DMS79 treated with DMSO at 0.1 percent for 48 hours (cell line): ENCODE data around the gene SGTA.

Experiments
- DNase-seq: peaks from one replicate; lab custom pipeline; 2025; lab: John Stamatoyannopoulos, UW

The SGTA gene

GRCh38 chr19:2770055-2771013, 12.7 kb downstream of the SGTA start:
- DNase-seq: no peak

- no peak for DNase-seq
These were observed 13.9 kb downstream of the SGTA start for GRCh38 chr19:2769218-2769617.

- DNase-seq: no peak
These were observed 14.5 kb downstream of the SGTA start for GRCh38 chr19:2768365-2769132.

DNA sequence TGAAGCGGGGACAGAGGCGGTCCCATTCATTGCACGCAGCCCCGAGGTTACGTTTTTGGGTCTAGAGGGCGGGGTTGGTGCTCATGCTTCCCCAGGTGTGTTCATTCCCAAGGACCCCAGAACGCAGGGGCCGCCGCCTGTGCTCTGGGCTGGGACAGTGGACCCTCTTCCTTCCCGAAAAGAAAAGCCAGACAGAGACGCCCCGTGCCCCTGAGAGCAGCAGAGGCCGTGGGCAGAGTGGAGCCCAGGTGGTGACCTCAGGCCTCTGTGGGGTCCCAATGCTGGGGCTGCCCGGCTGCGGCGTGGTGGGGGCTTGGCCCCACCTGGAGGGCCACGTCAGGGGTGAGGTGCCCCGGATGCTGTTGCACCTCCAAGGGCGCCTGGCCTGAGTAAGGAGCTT, 15.4 kb downstream of the SGTA start:
- no peak for DNase-seq

GRCh38 chr19:2766594-2767372, 16.3 kb downstream of the SGTA start:
- no peak for DNase-seq

- DNase-seq: no peak
These were observed 17.7 kb downstream of the SGTA start for GRCh38 chr19:2765376-2765775.

DNA sequence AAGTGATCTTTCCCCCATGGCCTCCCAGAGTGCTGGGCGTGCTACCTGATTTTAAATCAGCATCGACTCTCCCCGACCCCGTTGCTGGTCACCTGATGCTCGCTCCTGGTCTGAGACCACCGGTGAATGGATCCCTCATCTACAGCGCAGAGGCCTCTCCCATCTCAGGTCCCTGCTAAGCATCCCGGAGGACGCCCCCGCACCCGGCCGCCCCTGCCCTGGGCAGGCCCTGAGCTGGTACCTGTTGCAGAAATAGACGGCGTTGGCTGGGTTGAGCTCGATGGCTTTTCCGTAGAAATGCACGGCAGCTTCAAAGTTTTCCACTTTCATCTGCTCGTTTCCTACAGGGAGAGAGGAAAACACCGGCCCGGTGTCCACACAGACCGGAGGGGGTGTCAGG, 18.1 kb downstream of the SGTA start:
- DNase-seq: no peak

DNA sequence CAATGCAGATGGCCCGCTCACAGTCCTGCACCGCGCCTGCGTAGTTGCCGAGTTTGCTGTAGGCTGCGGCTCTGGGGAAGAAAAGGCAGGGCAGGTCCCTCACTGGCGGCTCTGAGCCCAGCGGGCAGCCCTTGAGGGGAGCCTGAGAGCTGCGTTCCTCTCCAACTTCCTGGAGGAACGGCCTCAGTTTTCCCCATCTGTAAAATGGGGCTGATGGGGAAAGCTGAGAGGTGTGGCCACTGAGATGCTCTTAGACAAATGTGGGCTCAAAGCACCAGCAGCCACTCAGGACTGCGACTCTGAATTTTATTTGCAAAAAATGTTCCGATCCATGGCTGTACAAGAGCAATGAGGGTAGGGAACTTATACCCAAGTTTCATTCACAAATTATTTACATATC, 19.4 kb downstream of the SGTA start:
- no peak for DNase-seq

GRCh38 chr19:2762783-2763496, 20.1 kb downstream of the SGTA start:
- no peak for DNase-seq

- DNase-seq: no peak
These were observed 20.9 kb downstream of the SGTA start for GRCh38 chr19:2761876-2762782.

GRCh38 chr19:2761309-2761677, 21.8 kb downstream of the SGTA start:
- DNase-seq: no peak

DNA sequence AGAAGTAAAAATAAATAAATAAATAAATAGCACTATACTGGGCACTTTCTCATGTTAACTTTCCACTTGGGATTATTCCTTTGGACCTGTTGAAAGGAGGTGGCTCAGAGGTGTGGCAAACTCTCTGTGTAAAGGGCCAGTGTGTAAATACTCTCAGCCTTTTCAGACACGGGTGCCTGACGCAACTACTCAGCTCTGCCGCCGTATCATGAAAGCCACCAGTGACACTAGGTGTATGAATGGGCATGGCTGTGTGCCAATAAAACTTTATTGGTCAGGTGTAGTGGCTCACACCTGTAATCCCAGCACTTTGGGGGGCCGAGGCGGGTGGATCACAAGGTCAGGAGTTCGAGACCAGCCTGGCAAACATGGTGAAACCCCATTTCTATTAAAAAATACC, 23.1 kb downstream of the SGTA start:
- no peak for DNase-seq

DNA sequence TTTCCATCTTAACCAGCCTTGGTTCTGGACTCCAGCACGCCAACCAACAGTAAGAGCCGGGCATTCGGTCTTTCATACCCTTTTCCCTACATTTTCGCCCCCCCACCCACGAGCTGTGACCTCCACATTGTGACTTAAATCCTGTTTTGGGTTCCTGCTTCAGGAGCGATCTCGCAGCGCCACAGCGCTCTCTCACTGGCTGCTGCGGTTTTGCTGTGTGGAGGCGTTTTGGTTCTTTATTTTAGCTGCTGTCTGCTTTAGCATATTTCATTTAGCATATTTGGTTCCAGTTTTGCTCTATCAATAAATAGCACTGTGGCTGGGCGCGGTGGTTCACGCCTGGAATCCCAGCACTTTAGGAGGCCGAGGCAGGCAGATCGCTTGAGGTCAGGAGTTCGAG, 23.7 kb downstream of the SGTA start:
- no peak for DNase-seq

DNA sequence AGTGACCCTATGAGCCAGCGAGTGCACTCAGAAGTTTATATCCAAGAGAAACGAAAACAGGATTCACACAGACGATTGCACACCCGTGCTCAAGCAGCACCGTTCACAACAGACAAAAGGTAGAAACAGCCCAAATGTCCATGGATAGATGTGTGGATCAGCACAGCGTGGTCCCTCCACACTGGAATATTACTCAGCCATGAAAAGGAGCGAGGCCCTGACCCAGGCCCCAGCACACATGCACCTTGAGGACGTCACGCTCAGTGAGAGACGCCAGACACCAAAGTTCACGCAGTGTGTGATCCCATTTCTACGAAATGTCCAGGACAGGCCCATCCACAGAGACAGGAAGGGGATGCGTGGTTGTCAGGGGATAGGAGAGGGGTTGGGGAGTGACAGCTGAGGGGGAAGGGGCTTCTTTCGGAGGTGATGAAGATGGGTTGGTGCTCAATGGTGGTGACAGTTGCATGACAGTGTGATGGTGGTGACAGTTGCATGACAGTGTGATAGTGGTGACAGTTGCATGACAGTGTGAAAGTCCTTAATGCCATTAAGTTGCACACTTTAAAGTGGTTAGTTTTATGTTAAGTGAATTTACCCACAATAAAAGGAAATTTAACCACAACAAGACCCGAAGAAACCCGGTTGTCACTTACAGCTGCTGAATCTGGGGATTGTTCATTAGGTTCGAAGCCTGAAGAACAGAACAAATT, 24.3 kb downstream of the SGTA start:
- no peak for DNase-seq

- DNase-seq: no peak
These were observed 25.9 kb downstream of the SGTA start for GRCh38 chr19:2756921-2757881.

DNA sequence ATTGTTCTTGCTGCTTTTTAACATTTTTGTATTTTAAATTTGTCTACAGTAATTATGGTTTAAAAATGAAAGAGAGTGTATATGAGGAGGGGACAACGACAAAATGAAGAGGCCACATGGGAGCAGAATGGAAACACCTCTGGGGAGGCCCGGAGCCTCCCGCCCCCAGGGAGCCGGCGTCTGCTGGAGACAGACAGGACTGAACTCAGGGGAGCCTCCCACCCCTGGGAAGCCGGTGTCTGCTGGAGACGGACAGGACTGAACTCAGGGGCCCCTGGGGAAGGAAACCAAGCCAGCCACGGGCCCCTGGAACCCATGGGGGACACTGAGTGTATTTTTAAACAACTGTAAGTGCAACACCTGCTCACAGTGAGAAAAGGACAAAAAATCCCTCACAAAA, 26.6 kb downstream of the SGTA start:
- no peak for DNase-seq

GRCh38 chr19:2755811-2756210, 27.3 kb downstream of the SGTA start:
- no peak for DNase-seq

DNA sequence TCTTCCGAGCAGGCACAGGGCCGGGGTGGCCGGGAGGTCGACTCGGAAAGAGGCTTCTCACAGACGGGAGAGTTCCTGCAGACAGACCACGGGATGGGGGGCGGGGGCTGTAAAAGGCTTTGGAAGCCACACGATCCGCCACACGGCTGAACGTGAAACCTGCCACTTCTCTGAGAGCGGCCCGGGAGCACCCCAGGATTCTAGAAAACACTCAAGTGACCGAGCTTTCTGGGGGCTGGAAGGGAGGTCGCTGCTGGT, 27.7 kb downstream of the SGTA start:
- no peak for DNase-seq
